Lung (tissue), 12 donors: Measurements from ENCODE around the gene LYPD6B. TPM values are rescaled to one million over a fixed set of nuclear protein-coding genes. Genes with fewer than 3 reads are reported as not detected.

ENCODE experiments used
- ATAC-seq: fragments of 200-7000 bp; cut with Tn5 transposase; one replicate; pipeline ENCODE4 v1.9.1; 2020; ENCODE audit warnings: moderate number of reproducible peaks; ENCODE audit not compliant: insufficient read depth, low FRiP score
- DNase-seq, 3 donors: peaks; one replicate each; pipeline ENCODE4 v3.0.0-alpha.2; 2013 to 2017
- H3K27ac ChIP-seq, 2 donors: one replicate each; pipeline ENCODE4 v1.5.1; 2013; ENCODE audit warnings: mild to moderate bottlenecking in 2 of 2, moderate library complexity in 2 of 2, control low read depth in 1 of 2, inconsistent platforms in 1 of 2, low read depth in 1 of 2, low read length in 1 of 2
- H3K27me3 ChIP-seq, 3 donors: one replicate each; pipeline ENCODE4 v1.5.1; 2013; ENCODE audit warnings: low read length in 2 of 3; ENCODE audit not compliant: control insufficient read depth in 3 of 3, insufficient read depth in 3 of 3
- H3K36me3 ChIP-seq, 4 donors: one replicate each; pipeline ENCODE4 v1.5.1; 2013; ENCODE audit warnings: low read length in 4 of 4, mild to moderate bottlenecking in 1 of 4, moderate library complexity in 1 of 4; ENCODE audit not compliant: control insufficient read depth in 4 of 4, insufficient read depth in 4 of 4
- H3K4me1 ChIP-seq, 5 donors: one replicate each; pipeline ENCODE4 v1.5.1; 2013; ENCODE audit warnings: low read length in 5 of 5, mild to moderate bottlenecking in 2 of 5, moderate library complexity in 1 of 5; ENCODE audit not compliant: control insufficient read depth in 5 of 5, insufficient read depth in 5 of 5
- H3K4me3 ChIP-seq: one replicate; pipeline ENCODE4 v1.5.1; 2013; ENCODE audit warnings: mild to moderate bottlenecking, control low read depth, moderate library complexity
- H3K9ac ChIP-seq, 2 donors: one replicate each; pipeline ENCODE4 v1.5.1; 2013; ENCODE audit warnings: low read length in 2 of 2, control low read depth in 1 of 2; ENCODE audit not compliant: insufficient read depth in 1 of 2
- H3K9me3 ChIP-seq, 4 donors: one replicate each; pipeline ENCODE4 v1.5.1; 2013; ENCODE audit warnings: low read length in 3 of 4, mild to moderate bottlenecking in 1 of 4, moderate library complexity in 1 of 4; ENCODE audit not compliant: control insufficient read depth in 4 of 4, insufficient read depth in 3 of 4
- CTCF ChIP-seq: IDR thresholded peaks from 2 replicates; pipeline ENCODE4 v1.5.1; 2012; ENCODE audit warnings: mild to moderate bottlenecking; ENCODE audit errors: control extremely low read depth, extremely low read depth
- WGBS, 2 donors: extraction: QIAGEN DNeasy Blood & Tissue Kit; methylation state at CpG; one replicate each; pipeline ENCODE4 v1.1.7; 2013; 5-methylcytosine and 5-hydroxymethylcytosine counted together
- polyA plus RNA-seq, 2 donors: library from polyadenylated mRNA; stranded (reverse); fragments of 200-250 nt; gene quantifications; one replicate each; pipeline ENCODE4 v1.2.1, GENCODE V29; 2013
- total RNA-seq, 2 donors: library from RNA; depleted of rRNA in 1 of 2; stranded (reverse); fragments of >200 nt in 1 of 2; gene quantifications; one replicate each; pipeline ENCODE4 v1.2.1, GENCODE V29; 2014 to 2021
- donor health status: control.
- donor health status: control.
- donor health status: Bipolar disorder and iron deficiency.
- donor health status: healthy.
- donor health status: DM: yes; HTN: yes; CAD: no.

Gene LYPD6B
- total and polyA plus RNA-seq, 4 donors: 2.5 to 12.4 (median 3.4) TPM

DNA sequence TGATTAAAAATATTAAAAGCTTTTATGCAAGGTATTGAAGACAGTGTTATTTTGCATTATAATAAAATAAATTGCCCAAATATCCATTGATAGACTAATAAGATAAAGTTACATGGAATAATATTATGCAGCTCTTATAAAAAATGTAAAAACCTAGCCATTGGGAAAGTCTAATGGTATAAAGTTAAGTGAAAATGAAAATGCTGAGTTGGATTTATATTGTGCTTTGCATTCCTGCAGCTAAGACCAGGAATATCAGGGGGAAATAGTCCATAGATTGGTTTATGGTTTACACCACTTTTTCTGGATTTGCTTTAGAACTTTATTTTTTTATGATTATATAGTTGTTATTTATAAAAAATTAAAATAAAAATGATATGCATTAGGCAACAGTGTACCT, 46.1 kb upstream of the LYPD6B start:
- ATAC-seq (no peak), DNase-seq (no peak)
- H3K36me3 ChIP-seq: no peaks in the 10 kb centered on the region
- no peak overlapping the region for H3K27ac ChIP-seq
- H3K9me3 ChIP-seq: no peaks in the 10 kb centered on the region
- peaks cover 0 to 11% (median 0%) of the 10 kb centered on the region in 5 donors for H3K4me1 ChIP-seq
- H3K4me3 ChIP-seq: no peak overlapping the region
- no peak overlapping the region for H3K9ac ChIP-seq
- no peak for TF ChIP-seq CTCF
- no peaks in the 10 kb centered on the region for H3K27me3 ChIP-seq

GRCh38 chr2:148993351-148993750, 45.1 kb upstream of the LYPD6B start:
- peaks cover 0 to 11% (median 0%) of the 10 kb centered on the region in 5 donors for H3K4me1 ChIP-seq
- H3K9me3 ChIP-seq: no peaks in the 10 kb centered on the region
- H3K27ac ChIP-seq: no peak overlapping the region
- peak in 2 of 3 donors; percentile 68 to 76 for DNase-seq
- no peaks in the 10 kb centered on the region for H3K27me3 ChIP-seq
- H3K9ac ChIP-seq: no peak overlapping the region
- H3K4me3 ChIP-seq: no peak overlapping the region
- ATAC-seq: no peak
- WGBS, 2 donors: 73 to 79% methylated on average over 3 of the region's 3 CpGs
- no peaks in the 10 kb centered on the region for H3K36me3 ChIP-seq
- TF ChIP-seq CTCF: no peak

DNA sequence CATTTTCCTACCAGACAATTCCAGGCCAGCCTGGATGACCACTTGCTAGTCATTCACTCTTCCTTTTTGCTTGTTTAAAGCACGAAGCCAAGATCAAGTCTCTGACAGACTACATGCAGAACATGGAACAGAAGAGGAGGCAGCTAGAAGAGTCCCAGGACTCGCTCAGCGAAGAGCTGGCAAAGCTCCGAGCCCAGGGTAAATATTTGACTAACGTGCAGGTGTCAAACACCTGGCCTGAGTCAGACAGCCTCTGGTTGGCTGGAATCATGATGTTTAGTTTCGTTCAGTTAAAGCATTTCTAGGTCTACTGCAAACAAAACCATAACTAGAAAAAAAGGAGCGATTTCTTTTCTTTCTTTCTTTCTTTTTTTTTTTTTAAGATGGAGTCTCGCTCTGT, 44.2 kb upstream of the LYPD6B start:
- Histone ChIP-seq H3K4me3 (no peak overlapping the region), H3K9ac (no peak overlapping the region), H3K9me3 (no peaks in the 10 kb centered on the region), H3K36me3 (no peaks in the 10 kb centered on the region), H3K4me1 (peaks cover 0 to 11% (median 0%) of the 10 kb centered on the region in 5 donors), H3K27me3 (no peaks in the 10 kb centered on the region), H3K27ac (no peak overlapping the region)
- 76 to 90% methylated on average over 8 of the region's 8 CpGs for WGBS, 2 donors
- no peak for TF ChIP-seq CTCF
- peak in 1 of 3 donors; percentile 38 for DNase-seq
- ATAC-seq: no peak

DNA sequence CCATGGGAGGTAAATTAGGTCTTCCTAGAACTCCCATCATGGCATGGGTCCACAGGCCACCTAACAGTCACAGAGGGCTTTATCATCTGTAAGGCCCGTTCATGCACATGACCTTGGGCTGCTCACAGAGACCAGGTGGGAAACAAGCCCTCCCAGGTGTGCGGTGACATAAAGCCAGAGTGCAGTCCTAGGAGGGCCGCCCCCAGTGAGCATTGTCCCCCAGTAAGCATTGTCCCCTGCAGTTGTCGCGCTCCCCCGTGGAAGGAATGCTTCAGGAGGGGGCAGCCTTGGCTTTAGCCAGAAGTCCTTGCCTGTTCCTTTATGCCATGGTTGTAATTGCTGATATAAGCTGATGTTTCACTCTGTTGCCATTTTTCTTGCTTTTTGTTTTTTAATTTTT, 41.7 kb upstream of the LYPD6B start:
- Histone ChIP-seq H3K4me1 (peaks cover 0 to 11% (median 0%) of the 10 kb centered on the region in 5 donors), H3K9ac (no peak overlapping the region), H3K4me3 (no peak overlapping the region), H3K27me3 (no peaks in the 10 kb centered on the region), H3K36me3 (no peaks in the 10 kb centered on the region), H3K27ac (no peak overlapping the region), H3K9me3 (no peaks in the 10 kb centered on the region)
- TF ChIP-seq CTCF: no peak
- DNase-seq: no peak
- WGBS, 2 donors: 92 to 98% methylated on average over 6 of the region's 6 CpGs
- no peak for ATAC-seq
